T-cell (primary cell): Measurements from ENCODE around the gene ADGRB3. TPM values are rescaled to one million over a fixed set of nuclear protein-coding genes. Genes with fewer than 3 reads are reported as not detected.

Experiments used
- ATAC-seq, 4 experiments: fragments of 200-7000 bp in 3 of 4; fragments of 150-1000 bp in 1 of 4; cut with Tn5 transposase; replicated peaks in 1 of 4; 1 replicate in 3 of 4; 2 replicates in 1 of 4; pipeline ENCODE4 v1.10.0; 2021; ENCODE audit warnings: moderate library complexity in 3 of 4, mild to moderate bottlenecking in 2 of 4, moderate number of reproducible peaks in 1 of 4
- CTCF ChIA-PET, 2 donors: fragments of 300-600 bp; sonication (Branson Sonifier 250); formaldehyde crosslinking; loops; one replicate each; lab custom pipeline; 2022; ENCODE audit warnings: antibody characterized with exemption in 2 of 2; lab: Charles Lee
- POLR2A ChIA-PET, 2 donors: fragments of 300-600 bp; sonication (Branson Sonifier 250); formaldehyde crosslinking; loops; one replicate each; lab custom pipeline; 2022; ENCODE audit warnings: antibody characterized with exemption in 2 of 2; lab: Charles Lee
- DNase-seq, 35 experiments: peaks; one replicate each; pipeline versions ENCODE4 v3.0.0 to v3.0.0-alpha.2; 2013 to 2023
- H3K27ac ChIP-seq: one replicate; pipeline ENCODE4 v1.5.1; 2013; ENCODE audit warnings: low read length
- H3K27me3 ChIP-seq, 2 experiments: replicated peaks in 1 of 2; 1 replicate in 1 of 2; 2 replicates in 1 of 2; pipeline versions ENCODE4 v1.6.1 to v1.7.0; 2013; ENCODE audit warnings: low read length in 1 of 2, mixed read lengths in 1 of 2; ENCODE audit not compliant: control insufficient read depth in 2 of 2, insufficient read depth in 2 of 2; ENCODE audit errors: extremely low read depth in 1 of 2
- H3K36me3 ChIP-seq, 2 donors: 1 replicate in 1 of 2; 2 replicates in 1 of 2; pipeline versions ENCODE4 v1.6.1 to v1.7.0; 2013; ENCODE audit warnings: low read length in 1 of 2; ENCODE audit not compliant: control insufficient read depth in 2 of 2, insufficient read depth in 1 of 2; ENCODE audit errors: extremely low read depth in 1 of 2
- H3K4me1 ChIP-seq, 2 experiments: 1 replicate in 1 of 2; 2 replicates in 1 of 2; pipeline versions ENCODE4 v1.6.1 to v1.7.0; 2013; ENCODE audit warnings: low read length in 2 of 2, mixed read lengths in 1 of 2; ENCODE audit not compliant: insufficient read depth in 2 of 2, control insufficient read depth in 1 of 2; ENCODE audit errors: extremely low read depth in 1 of 2
- H3K4me3 ChIP-seq, 2 donors: 1 replicate in 1 of 2; 2 replicates in 1 of 2; pipeline versions ENCODE4 v1.5.1 to v1.7.0; 2013; ENCODE audit warnings: mild to moderate bottlenecking in 2 of 2, low read length in 1 of 2, moderate library complexity in 1 of 2; ENCODE audit not compliant: control insufficient read depth in 1 of 2; ENCODE audit errors: extremely low read depth in 1 of 2
- H3K9me3 ChIP-seq: 2 replicates; pipeline ENCODE4 v1.7.0; 2013
- H3K27ac Mint-ChIP-seq, 2 donors: one replicate each; pipeline ENCODE4 v1.8.0; 2020 to 2021; ENCODE audit warnings: mild to moderate bottlenecking in 2 of 2, mixed read lengths in 2 of 2
- H3K27me3 Mint-ChIP-seq, 2 donors: one replicate each; pipeline ENCODE4 v1.8.0; 2021 to 2022; ENCODE audit warnings: mixed read lengths in 2 of 2
- H3K36me3 Mint-ChIP-seq: one replicate; pipeline ENCODE4 v1.8.0; 2021; ENCODE audit warnings: mixed read lengths
- H3K4me1 Mint-ChIP-seq, 3 donors: one replicate each; pipeline ENCODE4 v1.8.0; 2020 to 2022; ENCODE audit warnings: mixed read lengths in 3 of 3, mild to moderate bottlenecking in 1 of 3
- H3K4me3 Mint-ChIP-seq, 3 donors: one replicate each; pipeline ENCODE4 v1.8.0; 2020 to 2022; ENCODE audit warnings: mild to moderate bottlenecking in 3 of 3, mixed read lengths in 3 of 3, moderate library complexity in 3 of 3
- H3K9me3 Mint-ChIP-seq, 3 donors: one replicate each; pipeline ENCODE4 v1.8.0; 2020 to 2022; ENCODE audit warnings: mixed read lengths in 3 of 3
- WGBS: methylation state at CpG from one replicate; pipeline ENCODE4 v1.1.5; 2013; ENCODE audit warnings: missing lambda C conversion rate; ENCODE audit not compliant: insufficient coverage; 5-methylcytosine and 5-hydroxymethylcytosine counted together
- total RNA-seq, 35 experiments: library from RNA in 6 of 35; stranded (reverse) in 6 of 35; fragments of 120-200 nt in 1 of 35; gene quantifications; one replicate each; pipeline versions ENCODE4 v1.2.1 to v1.2.4 and lab custom pipeline; 2013 to 2026

ADGRB3 gene
- total RNA-seq, 5 donors from 2014 or later (not counting 1 experiment from before 2014, with no cell fraction given), result not detected

DNA sequence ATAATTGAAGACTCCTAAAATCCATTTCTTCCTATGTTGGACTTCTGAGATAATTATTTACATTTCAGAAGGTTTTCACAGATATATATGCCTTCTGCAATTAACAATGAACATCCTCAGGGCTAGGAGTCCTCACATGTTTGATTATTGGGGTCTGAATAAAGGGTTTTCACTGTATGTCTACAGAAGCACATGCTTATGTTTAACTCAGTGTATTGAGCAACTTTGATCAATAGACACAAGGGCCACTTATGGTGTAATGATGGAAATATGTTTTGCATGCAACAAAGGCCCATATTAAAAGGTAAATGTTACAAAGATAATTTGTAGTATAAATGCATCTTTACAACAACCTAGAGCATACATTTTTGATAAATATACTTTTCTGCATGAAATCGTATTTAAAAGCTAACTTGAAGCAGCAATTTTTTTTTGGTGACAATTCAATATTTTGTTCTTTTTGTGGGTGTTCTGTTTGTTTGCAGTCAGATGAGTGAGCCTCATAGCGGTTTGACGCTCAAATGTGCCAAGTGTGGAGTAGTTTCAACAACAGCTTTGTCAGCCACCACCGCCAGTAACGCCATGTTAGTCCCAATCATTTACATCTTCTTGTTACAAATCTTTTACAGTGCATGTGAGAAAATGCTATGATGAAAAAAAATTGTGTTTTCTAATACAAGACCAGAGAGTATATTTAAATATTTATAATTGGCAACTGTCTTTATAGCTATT, 703.5 kb downstream of the ADGRB3 start:
- no peaks in the 10 kb centered on the region for H3K36me3 ChIP-seq
- no peaks in the 10 kb centered on the region for H3K4me1 ChIP-seq
- DNase-seq (no peak), ATAC-seq (no peak)
- Mint-ChIP-seq H3K9me3 (peaks cover 0 to 3% (median 0%) of the 10 kb centered on the region in 3 donors), H3K4me1 (no peaks in the 10 kb centered on the region), H3K36me3 (no peaks in the 10 kb centered on the region), H3K27me3 (no peaks in the 10 kb centered on the region), H3K4me3 (no peak overlapping the region), H3K27ac (no peak overlapping the region)
- H3K27ac ChIP-seq, result no peak overlapping the region
- CTCF ChIA-PET, result no interaction called here
- H3K4me3 ChIP-seq, result no peak overlapping the region
- no peaks in the 10 kb centered on the region for H3K9me3 ChIP-seq
- no CpG with 5 or more reads among the region's 5 CpGs for WGBS
- H3K27me3 ChIP-seq, result no peaks in the 10 kb centered on the region
- POLR2A ChIA-PET, result interaction anchor here in 1 of 2 donors (0.6 kb wide), 1 partner anchor 19 kb away, joined by 3 read pairs; no protein-coding TSS in a partner anchor

DNA sequence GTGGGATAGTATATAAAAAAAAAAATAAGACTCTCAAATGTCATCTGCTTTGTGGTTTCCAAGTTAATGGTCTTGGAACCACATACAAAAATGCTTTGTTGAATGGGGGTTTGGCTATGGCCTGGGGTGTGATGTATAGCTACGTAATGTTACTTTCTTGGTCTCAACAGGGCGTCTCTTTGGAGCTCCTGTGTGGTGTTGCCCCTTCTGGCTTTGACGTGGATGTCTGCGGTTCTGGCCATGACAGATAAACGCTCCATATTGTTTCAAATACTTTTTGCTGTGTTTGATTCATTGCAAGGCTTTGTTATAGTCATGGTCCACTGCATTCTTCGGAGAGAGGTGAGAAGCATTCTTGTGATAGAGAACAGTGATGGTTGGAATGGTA, 704.1 kb downstream of the ADGRB3 start:
- ChIA-PET POLR2A (interaction anchor here in 1 of 2 donors (0.6 kb wide), 1 partner anchor 20 kb away, joined by 3 read pairs; no protein-coding TSS in a partner anchor), CTCF (no interaction called here)

DNA sequence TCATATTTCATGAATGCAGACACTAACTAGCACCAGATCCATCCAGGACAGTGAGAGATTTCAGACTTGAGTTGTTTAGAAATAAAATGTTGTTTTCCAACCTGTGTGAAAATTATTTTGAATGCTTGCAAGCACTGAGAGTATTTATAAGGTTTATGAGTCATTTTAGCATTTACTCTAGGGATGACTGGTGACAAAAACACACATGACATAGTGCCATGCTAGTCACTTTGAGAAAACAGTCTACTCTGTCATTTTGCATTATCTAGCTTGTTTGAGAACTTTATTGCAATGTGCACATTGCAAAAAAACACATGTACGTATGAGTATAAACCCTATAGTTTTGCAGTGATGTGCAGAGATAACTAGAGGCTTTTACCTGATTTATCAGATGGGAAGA, 705.1 kb downstream of the ADGRB3 start:
- Histone ChIP-seq H3K27me3 (no peaks in the 10 kb centered on the region), H3K4me1 (no peaks in the 10 kb centered on the region), H3K9me3 (no peaks in the 10 kb centered on the region), H3K36me3 (no peaks in the 10 kb centered on the region), H3K27ac (no peak overlapping the region), H3K4me3 (no peak overlapping the region)
- POLR2A ChIA-PET, result no interaction called here
- no peak for ATAC-seq
- no CpG with 5 or more reads among the region's 1 CpG for WGBS
- Mint-ChIP-seq H3K9me3 (peaks cover 0 to 13% (median 0%) of the 10 kb centered on the region in 3 donors), H3K4me1 (no peaks in the 10 kb centered on the region), H3K27me3 (no peaks in the 10 kb centered on the region), H3K27ac (no peak overlapping the region), H3K36me3 (no peaks in the 10 kb centered on the region), H3K4me3 (no peak overlapping the region)
- CTCF ChIA-PET, result no interaction called here
- no peak for DNase-seq

More for the DNA sequence above, 704.1 kb downstream of the ADGRB3 start:
- H3K9me3 Mint-ChIP-seq, result peaks cover 0 to 7% (median 0%) of the 10 kb centered on the region in 3 donors
- ATAC-seq, result no peak
- H3K4me1 ChIP-seq, result no peaks in the 10 kb centered on the region
- H3K27ac Mint-ChIP-seq, result no peak overlapping the region
- H3K4me3 ChIP-seq, result no peak overlapping the region
- DNase-seq, result no peak
- H3K9me3 ChIP-seq, result no peaks in the 10 kb centered on the region
- no peaks in the 10 kb centered on the region for H3K4me1 Mint-ChIP-seq
- H3K4me3 Mint-ChIP-seq, result no peak overlapping the region
- H3K36me3 Mint-ChIP-seq, result no peaks in the 10 kb centered on the region
- WGBS, result 82% methylated on average over 5 of the region's 6 CpGs
- H3K27me3 ChIP-seq, result no peaks in the 10 kb centered on the region
- H3K27ac ChIP-seq, result no peak overlapping the region
- H3K36me3 ChIP-seq, result no peaks in the 10 kb centered on the region
- no peaks in the 10 kb centered on the region for H3K27me3 Mint-ChIP-seq

GRCh38 chr6:69343851-69344250, 708.8 kb downstream of the ADGRB3 start:
- Mint-ChIP-seq H3K27me3 (no peaks in the 10 kb centered on the region), H3K27ac (no peak overlapping the region)

DNA sequence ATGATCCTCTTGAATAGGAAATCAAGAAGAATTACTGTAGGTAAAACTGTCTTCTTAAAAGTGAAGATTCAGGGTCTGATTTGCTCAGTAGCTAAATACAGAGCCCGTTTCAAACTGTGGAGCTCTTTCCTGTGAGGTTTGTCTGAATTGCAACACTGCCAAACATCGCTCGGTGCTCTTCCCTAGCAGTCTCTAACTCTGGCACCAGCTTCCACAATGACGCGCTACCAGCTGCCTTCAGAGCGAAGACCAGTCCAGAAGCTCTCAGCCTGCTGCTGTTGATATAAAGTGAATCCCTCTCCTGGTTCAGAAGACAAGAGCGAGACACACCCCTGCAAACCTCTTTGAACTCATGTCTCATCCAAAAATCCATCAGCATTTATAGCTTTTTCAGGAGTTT, 714.7 kb downstream of the ADGRB3 start:
- Mint-ChIP-seq H3K4me1 (no peaks in the 10 kb centered on the region), H3K27me3 (no peaks in the 10 kb centered on the region), H3K9me3 (peaks cover 0 to 13% (median 0%) of the 10 kb centered on the region in 3 donors), H3K4me3 (no peak overlapping the region), H3K27ac (no peak overlapping the region), H3K36me3 (no peaks in the 10 kb centered on the region)
- H3K27me3 ChIP-seq, result no peaks in the 10 kb centered on the region
- ChIA-PET POLR2A (no interaction called here), CTCF (no interaction called here)
- WGBS, result 79% methylated on average over 4 of the region's 7 CpGs
- no peaks in the 10 kb centered on the region for H3K9me3 ChIP-seq
- no peak overlapping the region for H3K27ac ChIP-seq
- no peaks in the 10 kb centered on the region for H3K4me1 ChIP-seq
- no peak overlapping the region for H3K4me3 ChIP-seq
- DNase-seq, result no peak
- no peak for ATAC-seq
- H3K36me3 ChIP-seq, result no peaks in the 10 kb centered on the region

More at GRCh38 chr6:69343851-69344250, 708.8 kb downstream of the ADGRB3 start:
- Histone ChIP-seq H3K27me3 (no peaks in the 10 kb centered on the region), H3K4me3 (no peak overlapping the region), H3K27ac (no peak overlapping the region), H3K4me1 (no peaks in the 10 kb centered on the region), H3K9me3 (no peaks in the 10 kb centered on the region), H3K36me3 (no peaks in the 10 kb centered on the region)
- ATAC-seq (no peak), DNase-seq (no peak)
- Mint-ChIP-seq H3K36me3 (no peaks in the 10 kb centered on the region), H3K4me3 (no peak overlapping the region), H3K4me1 (no peaks in the 10 kb centered on the region), H3K9me3 (peaks cover 0 to 26% (median 0%) of the 10 kb centered on the region in 3 donors)
- POLR2A ChIA-PET, result no interaction called here
- WGBS, result no CpG with 5 or more reads among the region's 2 CpGs
- CTCF ChIA-PET, result interaction anchor here in 1 of 2 donors (0.6 kb wide), 1 partner anchor 9 kb away, joined by 4 read pairs; no protein-coding TSS in a partner anchor

DNA sequence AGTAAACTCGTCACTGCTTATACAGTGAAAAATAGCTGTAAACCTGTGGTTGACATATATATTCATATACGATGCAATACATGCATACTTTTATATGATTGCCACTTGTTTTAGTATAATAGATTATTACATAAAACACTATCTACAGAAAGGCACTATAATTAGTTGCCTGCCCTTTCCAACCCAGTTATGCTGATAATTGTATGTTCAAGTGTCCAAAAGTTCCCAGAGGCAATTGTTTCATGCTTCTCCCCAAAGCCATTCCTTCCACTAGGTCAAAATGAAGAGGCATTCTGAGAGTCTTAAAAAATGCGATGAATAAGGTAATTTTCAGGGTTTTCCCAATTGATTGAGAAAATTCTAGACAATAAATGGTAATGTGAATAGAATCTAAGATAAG, 727.1 kb downstream of the ADGRB3 start:
- H3K36me3 ChIP-seq, result no peaks in the 10 kb centered on the region
- ChIA-PET CTCF (no interaction called here), POLR2A (no interaction called here)
- H3K4me1 ChIP-seq, result no peaks in the 10 kb centered on the region
- H3K9me3 ChIP-seq, result no peaks in the 10 kb centered on the region
- ATAC-seq (no peak), DNase-seq (no peak)
- Mint-ChIP-seq H3K9me3 (peaks cover 0 to 10% (median 2%) of the 10 kb centered on the region in 3 donors), H3K4me3 (no peak overlapping the region), H3K36me3 (no peaks in the 10 kb centered on the region), H3K4me1 (no peaks in the 10 kb centered on the region), H3K27me3 (no peaks in the 10 kb centered on the region), H3K27ac (no peak overlapping the region)
- no CpG with 5 or more reads among the region's 3 CpGs for WGBS
- no peak overlapping the region for H3K27ac ChIP-seq
- H3K27me3 ChIP-seq, result no peaks in the 10 kb centered on the region
- H3K4me3 ChIP-seq, result no peak overlapping the region
